Activated CD4-positive, CD25-positive, alpha-beta regulatory T cell treated with anti-CD3 and anti-CD28 coated beads, Interleukin-2, amount 50 U/mL, for 24 hours (primary cell): ENCODE data around the gene UBQLN1.
"Not testable (repeated sequence)": the region's sequence is repeated elsewhere in the genome, so short reads cannot be mapped to it uniquely, and the experiment has no call there.

ENCODE experiments used
- ATAC-seq, 2 donors: fragments of 150-1000 bp; cut with Tn5 transposase; one replicate each; pipeline ENCODE4 v1.10.0; 2021; ENCODE audit warnings: mild to moderate bottlenecking in 1 of 2, moderate library complexity in 1 of 2

Gene UBQLN1

GRCh38 chr9:83630938-83631457 is 76.8 kb downstream of the UBQLN1 start:
- ATAC-seq = no peak

- ATAC-seq = no peak
Measured at GRCh38 chr9:83629433-83630104, 78.2 kb downstream of the UBQLN1 start.

GRCh38 chr9:83628540-83628939 is 79.2 kb downstream of the UBQLN1 start:
- ATAC-seq = peak in 1 of 2 donors; percentile 19

- ATAC-seq = no peak
Measured at GRCh38 chr9:83625178-83625577, 82.6 kb downstream of the UBQLN1 start.

- ATAC-seq = peak in 1 of 2 donors; percentile 15
Measured at GRCh38 chr9:83623679-83624076, 84.1 kb downstream of the UBQLN1 start.

GRCh38 chr9:83622939-83623678 is 84.6 kb downstream of the UBQLN1 start, which contains the start of gene IDNK:
IDNK (plus strand) TSS chr9:83623143; CDS start chr9:83623172, 29 bp downstream.
- peak; percentile 87 to 88 for ATAC-seq

GRCh38 chr9:83622433-83622938 is 85.3 kb downstream of the UBQLN1 start:
- peak; percentile 59 to 61 for ATAC-seq

GRCh38 chr9:83620841-83621636 is 86.7 kb downstream of the UBQLN1 start:
- ATAC-seq = no peak

GRCh38 chr9:83617299-83617698 is 90.5 kb downstream of the UBQLN1 start:
- no peak for ATAC-seq

- not testable (repeated sequence) for ATAC-seq
Measured at GRCh38 chr9:83613298-83613697, 94.5 kb downstream of the UBQLN1 start.
